Heart right ventricle (tissue), 16 donors: ENCODE data around the gene PSMD5. TPM values are rescaled to one million over a fixed set of nuclear protein-coding genes. Genes with fewer than 3 reads are reported as not detected.

Source experiments
- ATAC-seq, 8 donors: fragments of 200-7000 bp; cut with Tn5 transposase; one replicate each; pipeline ENCODE4 v1.9.1; 2020; ENCODE audit warnings: mild to moderate bottlenecking in 8 of 8, moderate library complexity in 8 of 8, moderate number of reproducible peaks in 1 of 8
- DNase-seq, 2 donors: peaks; one replicate each; pipeline ENCODE4 v3.0.0-alpha.2; 2020
- H3K27ac ChIP-seq, 10 donors: fragments of 200-600 bp; sonication (generic) in 2 of 10; one replicate each; pipeline versions ENCODE4 v1.5.0 to v1.8.0; 2020 to 2022; ENCODE audit warnings: mild to moderate bottlenecking in 3 of 10
- H3K27me3 ChIP-seq, 7 donors: fragments of 200-600 bp; one replicate each; pipeline ENCODE4 v1.8.0; 2021 to 2022; ENCODE audit warnings: mild to moderate bottlenecking in 2 of 7
- H3K36me3 ChIP-seq, 9 donors: fragments of 200-600 bp; sonication (generic) in 1 of 9; one replicate each; pipeline versions ENCODE4 v1.5.0 to v1.8.0; 2020 to 2022; ENCODE audit warnings: mild to moderate bottlenecking in 2 of 9
- H3K4me1 ChIP-seq, 9 donors: fragments of 200-600 bp; sonication (generic) in 1 of 9; one replicate each; pipeline versions ENCODE4 v1.5.0 to v1.8.0; 2020 to 2022; ENCODE audit warnings: mild to moderate bottlenecking in 4 of 9
- H3K4me3 ChIP-seq, 10 donors: fragments of 200-600 bp; sonication (generic) in 2 of 10; one replicate each; pipeline versions ENCODE4 v1.5.0 to v1.8.0; 2020 to 2022; ENCODE audit warnings: mild to moderate bottlenecking in 7 of 10, moderate library complexity in 2 of 10
- H3K9me3 ChIP-seq, 11 donors: fragments of 200-600 bp in 10 of 11; sonication (generic) in 2 of 11; one replicate each; pipeline versions ENCODE4 v1.5.0 to v1.8.0; 2013 to 2022; ENCODE audit warnings: mild to moderate bottlenecking in 2 of 11, control low read depth in 1 of 11, moderate library complexity in 1 of 11
- WGBS, 2 donors: extraction: QIAGEN DNeasy Blood & Tissue Kit; methylation state at CpG; one replicate each; pipeline ENCODE4 v1.1.7; 2013; ENCODE audit warnings: inconsistent platforms in 1 of 2; 5-methylcytosine and 5-hydroxymethylcytosine counted together
- intact Hi-C, 10 donors: fragments of 100-400 bp; cut with DNase I; formaldehyde crosslinking; loops; one replicate each; pipeline versions ENCODE4 v1.11.1 to v1.14.2; 2022
- polyA plus RNA-seq, 2 donors: library from polyadenylated mRNA; stranded (reverse); fragments of 200-250 nt; gene quantifications; one replicate each; pipeline ENCODE4 v1.2.3, GENCODE V29; 2013
- total RNA-seq, 10 donors: library from RNA; stranded (reverse); fragmentation: NEBNext Ultra II Directional in 3 of 10; extraction: Animal tissue kit (Norgen Biotek cat#: 25700) in 3 of 10; gene quantifications; one replicate each; pipeline versions ENCODE4 v1.2.1 to v1.2.4, GENCODE V29; 2021 to 2023
- TF ChIP-seq, protein P1 (sequence below), 9 donors: fragments of 200-600 bp; sonication (generic) in 2 of 9; IDR thresholded peaks; one replicate each; pipeline versions ENCODE4 v1.5.0 to v1.8.0; 2021 to 2022; ENCODE audit warnings: antibody characterized with exemption in 9 of 9, mild to moderate bottlenecking in 5 of 9, moderate library complexity in 1 of 9
- donor health status: Arrhythmogenic right ventricular cardiomyopathy.
- donor health status: ischemic (EF 13 %, LVEDD 7.1; RV severe dilation, severe dysfunction).
- donor health status: healthy with polysubstance abuse.
- donor health status: DM: no; HTN: yes; CAD: no.
- donor health status: DM: no; HTN: no; CAD: no.
- donor health status: ischemic (EF 25% LVEDD 6.9; RV normal size, moderate dysfunction).
- donor health status: ischemic (EF 25% LVEDD 5.7; RV mildly dilated, moderate dysfunction).
- donor health status: healthy.
- donor health status: DM: yes; HTN: yes; CAD: no.
- donor health status: Ischemic cardiomyopathy.
- donor health status: ischemic (EF 35%, LVEDD 5.7; RV mildly dilated, moderate dysfunction).
- donor health status: nonischemic (EF 11% LVEDD 7.7; RV severe dilation, severe dysfunction).
- donor health status: DM: yes; HTN: yes; CAD: no.
- donor health status: PGD.
- donor health status: ischemic (EF 29% LVEDD 5.4; RV normal size, mild dysfunction).
- donor health status: nonischemic (EF 23%, LVEDD 6.1; RV moderate dilation, normal function).

Gene PSMD5
- total and polyA plus RNA-seq, 12 donors, result 7.7 to 22.8 (median 14.3) TPM

DNA sequence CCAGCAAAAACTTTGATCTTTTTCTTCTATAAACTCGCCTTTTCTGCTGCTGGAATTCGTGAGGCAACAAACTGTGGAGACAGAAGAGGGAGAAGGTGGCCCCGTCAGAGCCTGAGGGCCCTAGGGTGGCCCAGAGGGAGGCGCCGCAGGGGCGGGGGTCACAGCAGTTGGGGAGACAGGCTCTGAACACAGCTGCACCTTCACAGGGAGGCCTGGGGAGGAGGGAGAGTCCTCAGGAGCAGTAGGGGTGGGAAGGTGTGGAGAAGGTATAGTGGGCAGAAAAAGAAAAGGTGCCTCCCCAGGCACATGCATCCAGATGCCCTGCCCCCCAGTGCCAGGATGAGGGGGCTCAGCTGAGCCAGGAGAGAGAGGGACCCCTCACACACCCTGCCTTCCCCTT is 19.2 kb upstream of the PSMD5 start:
- H3K4me1 ChIP-seq, result peaks cover 0 to 8% (median 0%) of the 10 kb centered on the region in 9 donors
- 96 to 98% methylated on average over 6 of the region's 6 CpGs for WGBS, 2 donors
- intact Hi-C loops, result no loop called here

DNA sequence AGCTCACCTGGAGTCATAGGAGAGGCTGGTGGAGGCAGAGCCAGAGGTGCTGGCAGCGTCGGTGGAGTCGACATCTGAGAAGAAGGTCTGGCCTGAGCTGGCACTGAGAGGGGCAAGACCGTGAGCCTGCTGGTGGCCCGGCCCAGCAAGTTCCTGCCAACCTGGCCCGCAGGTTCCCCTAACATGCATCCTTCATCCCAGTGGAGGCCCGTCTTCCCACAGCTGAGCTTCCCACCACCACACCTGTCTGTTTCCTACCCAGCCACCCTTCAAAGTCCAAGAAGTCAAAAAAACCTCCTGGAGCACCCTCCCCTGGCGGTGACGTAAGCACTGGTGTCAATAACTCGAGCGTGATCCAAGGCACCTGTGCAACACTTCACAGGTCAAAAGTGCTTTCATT is 17.4 kb upstream of the PSMD5 start:
- Histone ChIP-seq H3K27ac (no peak overlapping the region), H3K9me3 (no peaks in the 10 kb centered on the region), H3K36me3 (peaks cover 0 to 92% (median 10%) of the 10 kb centered on the region in 9 donors), H3K4me1 (peaks cover 0 to 17% (median 6%) of the 10 kb centered on the region in 9 donors), H3K27me3 (no peaks in the 10 kb centered on the region), H3K4me3 (no peak overlapping the region)
- 95% methylated on average over 11 of the region's 11 CpGs for WGBS, 2 donors
- ATAC-seq (no peak), DNase-seq (no peak)
- intact Hi-C loops, result no loop called here
- TF ChIP-seq, protein P1, sequence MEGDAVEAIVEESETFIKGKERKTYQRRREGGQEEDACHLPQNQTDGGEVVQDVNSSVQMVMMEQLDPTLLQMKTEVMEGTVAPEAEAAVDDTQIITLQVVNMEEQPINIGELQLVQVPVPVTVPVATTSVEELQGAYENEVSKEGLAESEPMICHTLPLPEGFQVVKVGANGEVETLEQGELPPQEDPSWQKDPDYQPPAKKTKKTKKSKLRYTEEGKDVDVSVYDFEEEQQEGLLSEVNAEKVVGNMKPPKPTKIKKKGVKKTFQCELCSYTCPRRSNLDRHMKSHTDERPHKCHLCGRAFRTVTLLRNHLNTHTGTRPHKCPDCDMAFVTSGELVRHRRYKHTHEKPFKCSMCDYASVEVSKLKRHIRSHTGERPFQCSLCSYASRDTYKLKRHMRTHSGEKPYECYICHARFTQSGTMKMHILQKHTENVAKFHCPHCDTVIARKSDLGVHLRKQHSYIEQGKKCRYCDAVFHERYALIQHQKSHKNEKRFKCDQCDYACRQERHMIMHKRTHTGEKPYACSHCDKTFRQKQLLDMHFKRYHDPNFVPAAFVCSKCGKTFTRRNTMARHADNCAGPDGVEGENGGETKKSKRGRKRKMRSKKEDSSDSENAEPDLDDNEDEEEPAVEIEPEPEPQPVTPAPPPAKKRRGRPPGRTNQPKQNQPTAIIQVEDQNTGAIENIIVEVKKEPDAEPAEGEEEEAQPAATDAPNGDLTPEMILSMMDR (IDR thresholded peaks at IDR 0.05), result no peak

More for the DNA sequence above, 19.2 kb upstream of the PSMD5 start:
- Histone ChIP-seq H3K9me3 (no peaks in the 10 kb centered on the region), H3K27ac (no peak overlapping the region), H3K27me3 (no peaks in the 10 kb centered on the region), H3K4me3 (no peak overlapping the region), H3K36me3 (peaks cover 0 to 97% (median 10%) of the 10 kb centered on the region in 9 donors)
- ATAC-seq (no peak), DNase-seq (no peak)
- TF ChIP-seq, protein P1 (IDR thresholded peaks at IDR 0.05), result no peak

DNA sequence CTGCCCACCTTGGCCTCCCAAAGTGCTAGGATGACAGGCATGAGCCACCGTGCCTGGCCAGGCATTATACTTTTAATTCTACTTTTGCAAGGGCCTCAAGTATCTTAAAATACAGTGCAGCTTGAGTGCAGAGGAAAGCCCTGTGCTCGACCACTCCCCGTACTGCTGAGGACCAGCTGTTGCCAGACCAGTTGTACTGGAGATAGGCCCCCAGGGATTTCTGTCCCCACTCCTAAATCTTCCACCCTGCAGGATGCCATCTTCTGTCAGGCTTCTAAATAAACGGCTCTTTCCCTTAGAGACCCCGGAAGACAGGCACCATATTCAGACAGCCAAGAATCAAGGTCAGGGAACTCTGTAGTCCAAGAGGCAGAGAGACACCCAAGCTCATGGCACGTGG is 16.6 kb upstream of the PSMD5 start:
- peaks cover 0 to 89% (median 10%) of the 10 kb centered on the region in 9 donors for H3K36me3 ChIP-seq
- H3K9me3 ChIP-seq, result no peaks in the 10 kb centered on the region
- 77 to 78% methylated on average over 6 of the region's 6 CpGs for WGBS, 2 donors
- intact Hi-C loops, result no loop called here
- no peak overlapping the region for H3K4me3 ChIP-seq
- no peak for ATAC-seq
- no peak for DNase-seq
- H3K27ac ChIP-seq, result no peak overlapping the region
- TF ChIP-seq, protein P1 (IDR thresholded peaks at IDR 0.05), result no peak
- H3K27me3 ChIP-seq, result no peaks in the 10 kb centered on the region
- H3K4me1 ChIP-seq, result peaks cover 0 to 17% (median 6%) of the 10 kb centered on the region in 9 donors

DNA sequence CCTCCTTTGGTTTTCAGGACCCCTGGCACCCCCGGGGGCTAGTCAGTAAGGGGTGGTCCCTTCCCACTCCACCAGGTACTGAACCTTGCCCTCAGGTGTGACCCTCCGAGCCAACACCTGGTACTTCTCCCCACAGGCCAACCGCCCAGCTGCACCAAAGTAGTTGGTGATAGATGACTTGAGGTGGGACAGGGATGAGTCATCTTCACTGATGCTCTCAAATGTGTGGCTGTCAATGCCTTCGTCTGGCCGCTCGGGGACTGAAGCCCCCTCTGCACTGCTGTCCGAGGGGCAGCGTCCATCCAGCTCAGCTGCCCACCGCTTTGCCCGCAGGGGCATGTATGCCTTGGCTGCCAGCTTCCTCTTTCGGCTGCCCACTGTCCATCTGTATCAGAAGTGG is 15.2 kb upstream of the PSMD5 start:
- H3K27ac ChIP-seq, result no peak overlapping the region

More for the DNA sequence above, 15.2 kb upstream of the PSMD5 start:
- DNase-seq (no peak), ATAC-seq (no peak)
- intact Hi-C loops, result no loop called here
- Histone ChIP-seq H3K9me3 (no peaks in the 10 kb centered on the region), H3K4me1 (peaks cover 0 to 17% (median 6%) of the 10 kb centered on the region in 9 donors), H3K36me3 (peaks cover 0 to 89% (median 15%) of the 10 kb centered on the region in 9 donors), H3K27me3 (no peaks in the 10 kb centered on the region), H3K4me3 (no peak overlapping the region)
- WGBS, 2 donors, result 93 to 96% methylated on average over 11 of the region's 11 CpGs
- TF ChIP-seq, protein P1 (IDR thresholded peaks at IDR 0.05), result no peak
